ENCODE results near the gene DENND6A. TPM values are rescaled to one million over a fixed set of nuclear protein-coding genes. Genes with fewer than 3 reads are reported as not detected.

Gene DENND6A
- 10.0 and 14.8 TPM in 2 replicates for total RNA-seq (2021; fragmentation: NEBNext Ultra II Directional; extraction: Animal tissue kit (Norgen Biotek cat#: 25700))
- polyA plus RNA-seq (2011; rRNA removed), result 7.3 and 7.8 TPM in 2 replicates
- 5.5 TPM for polyA plus RNA-seq (2011; cell fraction: cytosol; rRNA removed)
- 3.9 TPM for polyA plus RNA-seq (2011; cell fraction: nucleus; rRNA removed)
- polyA plus RNA-seq (2012, experiment 1 of 2), result 5.7 to 13.0 TPM (median 6.9 TPM) in 4 replicates
- 0.94 TPM for polyA plus RNA-seq (2012, experiment 2 of 2)
- 7.5 TPM for polyA plus RNA-seq (2013, experiment 1 of 2)
- 7.8 TPM for polyA plus RNA-seq (2013, experiment 2 of 2)
- 11.8 and 21.9 TPM in 2 replicates for polyA minus RNA-seq (2011; rRNA and poly(A)+ RNA removed)
- 6.0 TPM for polyA minus RNA-seq (2011; cell fraction: cytosol; rRNA and poly(A)+ RNA removed)
- polyA minus RNA-seq (2011; cell fraction: nucleus; rRNA and poly(A)+ RNA removed), result 9.7 TPM
- long read RNA-seq, experiment 1, partial matches to known transcripts, result 2 of 18 reads
- long read RNA-seq, experiment 1, other reads (novel, unspliced or antisense), result 16 of 18 reads
- long read RNA-seq, experiment 2, result 0 reads

- peak within 1 kb of the TSS; percentile 71 to 82 for H3K4me2 ChIP-seq (ENCODE audit: insufficient read depth in 1 of 2, low read depth in 2 of 2, low read length in 2 of 2)
- POLR2A ChIA-PET (ENCODE audit: partially characterized antibody), result interaction anchor here (0.7 to 2.2 kb wide), 15 partner anchors 9 to 166 kb away, joined by 3 to 12 read pairs (median 4); partner anchors contain the start of gene SLMAP
- no peak within 1 kb of the TSS for H2BK120ac ChIP-seq (replicated peaks; ENCODE audit: low read depth, low read length)
- H3K9ac ChIP-seq (replicated peaks in 1 of 4; ENCODE audit: extremely low read depth in 1 of 4, low read depth in 3 of 4, low read length in 3 of 4), result peak within 1 kb of the TSS; percentile 81 to 94 (median 88)
- WGBS, 2 experiments (ENCODE audit: extremely low coverage in 1 of 2, insufficient coverage in 1 of 2, insufficient read length in 1 of 2, insufficient replicate concordance in 2 of 2, low coverage in 1 of 2, low lambda C conversion rate in 2 of 2, missing lambda C conversion rate in 1 of 2), result 1% methylated on average over 48 of the region's 71 CpGs; no CpG with 5 or more reads in 1 of the 2 experiments
- H3K27me3 ChIP-seq (replicated peaks in 1 of 4; ENCODE audit: control insufficient read depth in 3 of 4, extremely low read depth in 1 of 4, insufficient read depth in 3 of 4, low read length in 3 of 4), result no peaks in the 10 kb centered on the region
- peak; percentile 78 to 93 for DNase-seq (ENCODE audit: low read depth in 1 of 2, low spot score in 2 of 2)
- peak within 1 kb of the TSS; percentile 96; the same call in 1 of the 2 replicates for H4K8ac ChIP-seq (ENCODE audit: extremely low read depth, insufficient read depth, low read length)
- H3K4ac ChIP-seq (replicated peaks; ENCODE audit: insufficient read length, low read depth, low read length), result peak within 1 kb of the TSS; percentile 93
- no peak within 1 kb of the TSS for H3K14ac ChIP-seq (ENCODE audit: insufficient read length)
- H2AK5ac ChIP-seq (ENCODE audit: low read depth, low read length), result no peak within 1 kb of the TSS
- no peaks in the 10 kb centered on the region for H4K20me1 ChIP-seq (replicated peaks in 1 of 2; ENCODE audit: control insufficient read depth in 1 of 2, insufficient read depth in 2 of 2, low read length in 2 of 2)
- H3K18ac ChIP-seq (ENCODE audit: extremely low read depth, low read length), result peak within 1 kb of the TSS; percentile 86
- peak within 1 kb of the TSS; percentile 41 for H4K5ac ChIP-seq (ENCODE audit: insufficient read length, low read depth, low read length)
- no peak within 1 kb of the TSS for H4K91ac ChIP-seq (replicated peaks; ENCODE audit: insufficient read length, low read length)
- H3K36me3 ChIP-seq (ENCODE audit: control insufficient read depth in 2 of 4, insufficient read depth in 4 of 4, low read length in 3 of 4), result no peaks in the 10 kb centered on the region
- H3K9me3 ChIP-seq (ENCODE audit: insufficient read depth in 2 of 2, low read depth in 1 of 2, low read length in 1 of 2), result no peaks in the 10 kb centered on the region
- no peaks in the 10 kb centered on the region; the same call in 1 of the 2 replicates for H3K23me2 ChIP-seq (ENCODE audit: low read depth, low read length)
- H3K79me1 ChIP-seq (ENCODE audit: low read depth, low read length), result no peaks in the 10 kb centered on the region
- H3K27ac ChIP-seq (ENCODE audit: low read depth, low read length), result peak within 1 kb of the TSS; percentile 88
- no peak within 1 kb of the TSS for H2BK20ac ChIP-seq (ENCODE audit: low read length)
- 0 out of 2 replicates have a peak within 1 kb of the TSS, but pooled peaks have one; percentile 4 for H2AFZ ChIP-seq (ENCODE audit: low read length)
- no peak within 1 kb of the TSS for H2BK15ac ChIP-seq (ENCODE audit: low read length)
- H3K23ac ChIP-seq (ENCODE audit: insufficient read length), result no peak within 1 kb of the TSS
- H2BK5ac ChIP-seq (ENCODE audit: low read depth, low read length), result peak within 1 kb of the TSS; percentile 91; the same call in 1 of the 2 replicates
- peaks cover 0 to 5% (median under 1%) of the 10 kb centered on the region in 4 experiments; a peak in 4 of 7 replicates for H3K4me1 ChIP-seq (replicated peaks in 1 of 4; ENCODE audit: control insufficient read depth in 3 of 4, insufficient read depth in 4 of 4, low read length in 3 of 4)
- CTCF ChIA-PET (ENCODE audit: partially characterized antibody), result no interaction called here
- H3K79me2 ChIP-seq (ENCODE audit: control insufficient read depth in 1 of 2, insufficient read depth in 2 of 2, low read length in 2 of 2), result peaks cover 0 to 37% of the 10 kb centered on the region in 2 experiments; a peak in 2 of 4 replicates
- no peak within 1 kb of the TSS for H2BK12ac ChIP-seq (ENCODE audit: low read depth, low read length)
- no peak for FAIRE-seq
- H3K4me3 ChIP-seq (ENCODE audit: extremely low read depth in 1 of 4, insufficient read depth in 2 of 4, low read depth in 3 of 4, low read length in 4 of 4), result peak within 1 kb of the TSS; percentile 61 to 90 (median 78)
- H3K56ac ChIP-seq (replicated peaks; ENCODE audit: insufficient read length, low read depth, low read length), result peak within 1 kb of the TSS; percentile 5
- TF ChIP-seq E2F6 (IDR thresholded peaks at IDR 0.05), result peak; percentile 87
- TF ChIP-seq EP300 (IDR thresholded peaks at IDR 0.05; ENCODE audit: borderline replicate concordance in 1 of 2, low read depth in 2 of 2, low read length in 2 of 2), result no peak
- peak in 1 of 2 experiments; percentile 96; a peak in 2 of 3 replicates for TF ChIP-seq POLR2A (IDR thresholded peaks at IDR 0.05; ENCODE audit: control extremely low read depth in 1 of 2, low read depth in 2 of 2, low read length in 2 of 2)
- TF ChIP-seq CREB1 (IDR thresholded peaks at IDR 0.05), result no peak
- no peak for TF ChIP-seq SIX5 (IDR thresholded peaks at IDR 0.05; ENCODE audit: low read depth, low read length)
- peak; percentile 50 for TF ChIP-seq NRF1 (IDR thresholded peaks at IDR 0.05; ENCODE audit: low read depth, low read length)
- TF ChIP-seq EGR1 (IDR thresholded peaks at IDR 0.05; ENCODE audit: borderline replicate concordance, low read depth, low read length), result no peak
These were observed at the start of gene DENND6A for GRCh38 chr3:57692396-57693147. Gene DENND6A, minus strand, starts transcription at chr3:57693077. Its CDS starts 59 bp downstream, at chr3:57693018.
